D721Med (cell line): ENCODE data around the gene TMC4.

ENCODE experiments used
- DNase-seq: peaks from one replicate; pipeline ENCODE4 v3.0.0; 2011; ENCODE audit warnings: low spot score; ENCODE audit not compliant: insufficient read length
- FAIRE-seq: peaks from 2 replicates; lab custom pipeline; 2011; peaks lifted over from hg19 to GRCh38; lab: Jason Lieb, UNC
- TF ChIP-seq, protein P1 (sequence below): IDR thresholded peaks from 2 replicates; pipeline ENCODE4 v1.5.1; 2012; ENCODE audit warnings: mild to moderate bottlenecking, control low read depth; ENCODE audit not compliant: insufficient read depth; ENCODE audit errors: missing control alignments

TMC4 gene

DNA sequence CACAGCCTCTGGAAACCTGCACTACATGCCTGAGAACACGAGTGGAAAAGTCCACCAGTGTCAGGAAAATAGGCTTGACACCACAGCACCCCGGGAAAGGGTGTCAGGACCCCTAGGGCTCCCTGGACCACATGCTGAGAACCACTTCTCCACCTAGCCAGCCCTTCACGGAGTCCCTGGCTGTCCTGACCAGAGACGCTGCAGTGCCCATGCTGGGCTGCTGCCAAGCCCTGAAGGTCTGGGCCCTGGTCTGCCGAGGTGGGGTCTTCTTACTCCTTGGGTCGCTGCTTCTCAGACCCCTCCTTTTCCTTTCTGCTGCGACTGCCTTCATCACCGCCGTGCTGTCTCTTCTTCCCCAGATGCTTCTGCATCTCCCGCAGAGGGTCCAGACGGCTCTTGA is 16.5 kb downstream of the TMC4 start:
- TF ChIP-seq, protein P1, sequence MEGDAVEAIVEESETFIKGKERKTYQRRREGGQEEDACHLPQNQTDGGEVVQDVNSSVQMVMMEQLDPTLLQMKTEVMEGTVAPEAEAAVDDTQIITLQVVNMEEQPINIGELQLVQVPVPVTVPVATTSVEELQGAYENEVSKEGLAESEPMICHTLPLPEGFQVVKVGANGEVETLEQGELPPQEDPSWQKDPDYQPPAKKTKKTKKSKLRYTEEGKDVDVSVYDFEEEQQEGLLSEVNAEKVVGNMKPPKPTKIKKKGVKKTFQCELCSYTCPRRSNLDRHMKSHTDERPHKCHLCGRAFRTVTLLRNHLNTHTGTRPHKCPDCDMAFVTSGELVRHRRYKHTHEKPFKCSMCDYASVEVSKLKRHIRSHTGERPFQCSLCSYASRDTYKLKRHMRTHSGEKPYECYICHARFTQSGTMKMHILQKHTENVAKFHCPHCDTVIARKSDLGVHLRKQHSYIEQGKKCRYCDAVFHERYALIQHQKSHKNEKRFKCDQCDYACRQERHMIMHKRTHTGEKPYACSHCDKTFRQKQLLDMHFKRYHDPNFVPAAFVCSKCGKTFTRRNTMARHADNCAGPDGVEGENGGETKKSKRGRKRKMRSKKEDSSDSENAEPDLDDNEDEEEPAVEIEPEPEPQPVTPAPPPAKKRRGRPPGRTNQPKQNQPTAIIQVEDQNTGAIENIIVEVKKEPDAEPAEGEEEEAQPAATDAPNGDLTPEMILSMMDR, result no peak
- FAIRE-seq, result no peak
- no peak for DNase-seq

DNA sequence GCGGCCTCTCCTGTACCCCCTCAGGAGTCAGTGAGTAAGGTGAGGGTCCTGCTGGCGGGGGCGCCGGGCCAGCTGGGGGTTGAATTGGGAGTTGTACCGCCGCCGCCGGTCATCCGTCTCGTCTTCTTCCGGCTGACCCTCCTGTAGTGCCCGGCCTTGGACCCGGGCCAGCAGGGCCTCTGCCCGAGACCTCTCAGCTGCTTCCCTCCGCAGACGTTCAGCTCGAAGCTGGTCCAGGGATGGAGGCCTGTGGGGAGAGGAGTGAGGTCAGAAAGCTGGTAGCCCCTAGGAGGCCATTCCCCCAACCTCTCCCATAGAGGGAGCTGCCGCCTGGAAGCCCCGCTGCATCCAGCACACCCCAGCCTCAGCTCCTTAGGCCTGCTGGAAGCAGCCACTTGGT is 17.3 kb downstream of the TMC4 start:
- TF ChIP-seq, protein P1, result no peak
- FAIRE-seq, result no peak
- DNase-seq, result no peak

DNA sequence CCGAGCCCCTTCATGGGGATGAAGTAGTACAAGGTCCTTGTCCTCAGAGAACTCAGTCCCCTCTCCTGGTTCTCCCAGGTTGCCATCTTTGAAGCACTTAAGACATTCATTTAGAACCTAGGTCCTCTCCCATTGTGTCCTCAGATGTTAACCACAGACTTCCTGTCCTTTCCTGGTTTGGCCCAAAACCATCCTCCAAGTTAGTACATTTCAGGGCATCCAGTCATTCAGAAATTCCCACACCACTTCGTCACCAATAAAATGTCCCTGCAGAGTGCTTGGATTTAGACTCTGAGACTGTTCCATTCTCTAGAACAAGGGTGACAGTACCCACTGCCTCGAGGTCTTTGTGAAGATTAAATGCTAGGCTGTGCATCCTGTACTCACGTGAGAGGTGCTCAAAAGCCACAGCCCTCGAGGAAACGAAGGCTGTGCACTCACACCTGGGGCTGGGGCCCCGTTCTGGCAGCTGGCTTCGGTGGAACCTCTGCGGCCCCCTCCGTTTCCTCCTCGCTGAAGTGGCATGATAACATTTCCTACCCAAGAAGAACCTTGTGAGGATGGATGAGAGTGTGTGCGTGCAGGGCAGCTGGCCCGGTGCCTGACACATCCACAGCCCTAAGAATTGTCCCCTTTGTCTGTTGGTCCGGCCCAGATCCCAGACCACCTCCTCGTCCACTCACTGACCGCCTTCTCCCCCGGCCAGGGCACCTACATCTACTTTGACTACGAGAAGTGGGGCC is 18.2 kb downstream of the TMC4 start:
- TF ChIP-seq, protein P1, result no peak
- DNase-seq, result no peak
- no peak for FAIRE-seq

DNA sequence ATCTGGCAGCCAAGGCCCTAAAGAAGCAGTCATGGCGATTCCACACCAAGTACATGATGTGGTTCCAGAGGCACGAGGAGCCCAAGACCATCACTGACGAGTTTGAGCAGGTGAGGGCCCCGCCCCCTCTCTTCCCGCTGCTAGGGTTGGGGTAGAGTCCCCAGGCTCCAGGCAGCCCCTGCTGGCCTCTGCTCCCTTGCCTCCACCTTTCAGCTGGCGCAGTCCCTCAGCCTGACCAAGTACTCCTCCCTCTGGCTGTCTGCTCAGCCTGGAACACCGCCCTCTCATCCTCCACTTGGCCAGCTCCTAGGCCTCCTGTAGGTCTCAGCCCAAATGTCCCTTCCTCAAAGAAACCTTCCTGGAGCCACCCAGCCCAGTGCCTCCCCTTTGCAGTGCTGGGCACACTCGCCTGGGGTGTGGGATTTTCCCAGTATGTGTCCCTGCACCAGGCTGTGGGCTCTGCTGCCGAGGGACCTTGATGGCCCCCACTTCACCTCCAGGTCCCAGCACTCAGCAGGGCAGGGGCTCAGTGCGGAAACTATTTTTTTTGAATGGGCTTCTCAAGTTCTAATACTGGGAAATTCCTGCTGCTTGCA is 19.1 kb downstream of the TMC4 start:
- FAIRE-seq, result no peak
- TF ChIP-seq, protein P1, result no peak
- no peak for DNase-seq

DNA sequence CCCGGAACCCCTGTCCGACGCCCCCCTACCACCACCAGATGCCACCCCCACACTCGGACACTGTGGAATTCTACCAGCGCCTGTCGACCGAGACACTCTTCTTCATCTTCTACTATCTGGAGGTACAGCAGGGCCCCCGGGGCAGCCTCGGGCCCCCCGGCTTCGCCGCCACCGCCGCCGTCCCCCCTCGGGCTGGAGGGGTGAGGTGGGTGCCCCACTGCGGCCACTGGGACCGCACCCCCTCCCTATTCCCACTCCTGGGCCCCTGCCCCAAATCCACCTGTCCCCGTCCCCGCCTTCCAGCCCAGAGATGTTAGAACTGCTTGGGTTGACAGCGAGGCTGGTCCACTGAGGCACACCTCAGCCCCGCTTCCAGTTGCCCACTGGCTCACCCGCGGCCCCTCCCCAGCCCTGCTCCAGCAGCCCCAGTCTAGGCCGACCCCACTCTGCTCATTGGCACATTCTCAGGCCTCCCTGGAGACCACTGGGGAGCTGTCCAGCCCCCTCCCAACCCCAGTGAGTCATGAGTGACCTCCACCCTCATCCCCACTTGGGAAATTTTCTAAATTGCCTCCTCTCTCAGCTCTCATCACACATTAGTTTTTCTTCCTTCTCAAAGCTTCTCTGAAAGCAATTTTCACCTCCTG is 20.0 kb downstream of the TMC4 start:
- no peak for FAIRE-seq
- TF ChIP-seq, protein P1, result no peak

DNA sequence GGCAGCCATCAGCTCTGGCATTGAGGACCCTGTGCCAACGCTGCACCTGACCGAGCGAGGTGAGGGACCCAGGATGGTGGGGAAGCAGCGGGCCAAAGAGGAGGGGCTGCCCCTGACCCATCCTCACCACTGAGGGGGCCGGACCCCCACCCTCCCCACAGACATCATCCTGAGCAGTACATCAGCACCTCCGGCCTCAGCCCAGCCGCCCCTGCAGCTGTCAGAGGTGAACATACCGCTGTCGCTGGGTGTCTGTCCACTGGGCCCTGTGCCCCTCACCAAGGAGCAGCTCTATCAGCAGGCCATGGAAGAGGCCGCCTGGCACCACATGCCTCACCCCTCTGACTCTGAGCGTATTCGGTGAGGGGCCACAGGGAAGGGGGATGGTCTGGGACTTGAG is 20.7 kb downstream of the TMC4 start:
- no peak for FAIRE-seq
- TF ChIP-seq, protein P1, result no peak
- DNase-seq, result no peak

More for the DNA sequence above, 20.0 kb downstream of the TMC4 start:
- no peak for DNase-seq
